Measurements from ENCODE around the gene SMYD3.
A peak's percentile ranks its signal among the peaks of the same experiment; 100 is the strongest.

The SMYD3 gene

DNA sequence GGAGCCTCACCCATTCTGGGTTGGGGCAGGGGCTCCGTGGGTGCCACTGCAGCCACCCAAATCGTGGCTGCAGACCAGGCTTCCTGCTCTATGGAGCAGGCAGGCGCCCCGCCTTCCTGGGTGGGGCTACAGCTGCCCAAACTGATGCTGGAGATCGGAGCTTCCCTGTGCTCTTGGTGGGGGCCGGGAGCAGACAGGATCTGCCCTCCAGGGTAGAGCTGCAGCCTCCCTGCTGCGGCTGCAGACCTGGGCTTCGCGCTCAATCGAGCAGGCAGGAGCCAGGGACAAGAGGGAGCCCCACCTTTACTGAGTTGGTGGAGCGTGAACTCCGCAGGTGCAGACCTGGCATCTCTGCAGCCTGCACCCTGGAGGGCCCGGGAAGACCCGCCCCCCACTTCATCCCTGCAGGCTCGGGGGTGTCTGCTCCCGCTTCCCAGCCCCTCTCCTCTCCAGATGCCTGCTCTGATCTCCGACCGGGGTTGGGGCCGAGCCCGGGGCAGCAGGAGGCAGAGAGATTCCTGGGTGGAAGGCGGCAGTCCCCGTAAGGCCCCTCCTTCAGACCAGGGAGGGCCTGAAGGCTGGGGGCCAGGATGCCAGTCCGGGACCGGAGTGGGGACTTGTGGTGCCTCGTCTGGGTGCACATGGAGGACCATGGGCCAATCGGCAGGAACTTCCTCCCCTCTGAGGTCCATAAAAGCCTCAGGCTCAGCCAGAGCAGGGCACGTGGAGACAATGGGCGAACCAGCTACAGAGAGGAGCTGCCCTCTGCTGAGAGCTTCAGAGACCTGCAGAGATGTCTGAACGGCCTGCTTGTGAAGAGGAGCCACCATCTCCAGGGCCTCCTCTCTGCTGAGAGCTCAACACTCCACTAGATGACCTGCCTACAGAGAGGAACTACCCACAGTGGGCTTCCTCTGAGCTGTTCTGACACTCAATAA, 359.3 kb downstream of the SMYD3 start:
- TF ChIP-seq, protein P1, sequence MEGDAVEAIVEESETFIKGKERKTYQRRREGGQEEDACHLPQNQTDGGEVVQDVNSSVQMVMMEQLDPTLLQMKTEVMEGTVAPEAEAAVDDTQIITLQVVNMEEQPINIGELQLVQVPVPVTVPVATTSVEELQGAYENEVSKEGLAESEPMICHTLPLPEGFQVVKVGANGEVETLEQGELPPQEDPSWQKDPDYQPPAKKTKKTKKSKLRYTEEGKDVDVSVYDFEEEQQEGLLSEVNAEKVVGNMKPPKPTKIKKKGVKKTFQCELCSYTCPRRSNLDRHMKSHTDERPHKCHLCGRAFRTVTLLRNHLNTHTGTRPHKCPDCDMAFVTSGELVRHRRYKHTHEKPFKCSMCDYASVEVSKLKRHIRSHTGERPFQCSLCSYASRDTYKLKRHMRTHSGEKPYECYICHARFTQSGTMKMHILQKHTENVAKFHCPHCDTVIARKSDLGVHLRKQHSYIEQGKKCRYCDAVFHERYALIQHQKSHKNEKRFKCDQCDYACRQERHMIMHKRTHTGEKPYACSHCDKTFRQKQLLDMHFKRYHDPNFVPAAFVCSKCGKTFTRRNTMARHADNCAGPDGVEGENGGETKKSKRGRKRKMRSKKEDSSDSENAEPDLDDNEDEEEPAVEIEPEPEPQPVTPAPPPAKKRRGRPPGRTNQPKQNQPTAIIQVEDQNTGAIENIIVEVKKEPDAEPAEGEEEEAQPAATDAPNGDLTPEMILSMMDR (IDR thresholded peaks at IDR 0.05; ENCODE audit: low read depth, low read length, missing control alignments), result no peak
- Histone ChIP-seq H3K27me3 (replicated peaks) (no peaks in the 10 kb centered on the region), H3K4me3 (ENCODE audit: low read depth, low read length) (no peak overlapping the region), H3K27ac (no peak overlapping the region), H3K36me3 (replicated peaks) (no peaks in the 10 kb centered on the region)
- in situ Hi-C loops (cut with HindIII; ENCODE audit: low pct_ligation_motif_present, low sequenced_read_pairs), result no loop called here
- no peak for DNase-seq

GRCh38 chr1:246146804-246147523, 360.1 kb downstream of the SMYD3 start:
- H3K4me3 ChIP-seq (ENCODE audit: low read depth, low read length), result no peak overlapping the region
- no peak for DNase-seq

GRCh38 chr1:246145900-246146299, 361.2 kb downstream of the SMYD3 start:
- in situ Hi-C loops (cut with HindIII; ENCODE audit: low pct_ligation_motif_present, low sequenced_read_pairs), result no loop called here
- DNase-seq, result no peak
- TF ChIP-seq, protein P1 (IDR thresholded peaks at IDR 0.05; ENCODE audit: low read depth, low read length, missing control alignments), result no peak
- Histone ChIP-seq H3K27ac (no peak overlapping the region), H3K36me3 (replicated peaks) (no peaks in the 10 kb centered on the region), H3K4me3 (ENCODE audit: low read depth, low read length) (no peak overlapping the region), H3K27me3 (replicated peaks) (no peaks in the 10 kb centered on the region)

More at GRCh38 chr1:246146804-246147523, 360.1 kb downstream of the SMYD3 start:
- Histone ChIP-seq H3K36me3 (replicated peaks) (no peaks in the 10 kb centered on the region), H3K27me3 (replicated peaks) (no peaks in the 10 kb centered on the region), H3K27ac (no peak overlapping the region)
- TF ChIP-seq, protein P1 (IDR thresholded peaks at IDR 0.05; ENCODE audit: low read depth, low read length, missing control alignments), result no peak
- in situ Hi-C loops (cut with HindIII; ENCODE audit: low pct_ligation_motif_present, low sequenced_read_pairs), result no loop called here

DNA sequence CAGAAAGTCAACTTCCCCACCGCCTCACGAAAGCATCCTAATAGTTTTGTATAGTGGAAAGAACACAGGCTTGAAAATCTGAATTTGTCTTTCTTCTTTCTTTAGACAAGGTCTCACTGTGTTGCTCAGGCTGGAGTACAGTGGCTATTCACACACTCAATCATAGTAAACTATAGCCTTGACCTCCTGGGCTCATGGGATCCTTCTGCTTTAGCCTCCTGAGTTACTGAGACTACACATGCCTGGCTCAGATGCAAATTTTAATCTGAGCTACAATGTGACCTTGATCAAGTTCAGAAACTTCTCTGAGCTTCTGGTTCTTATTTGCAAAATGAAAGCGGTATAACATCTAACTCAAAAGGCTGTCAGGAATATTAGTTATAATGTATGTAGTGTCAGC, 362.1 kb downstream of the SMYD3 start:
- no peaks in the 10 kb centered on the region for H3K36me3 ChIP-seq (replicated peaks)
- TF ChIP-seq, protein P1 (IDR thresholded peaks at IDR 0.05; ENCODE audit: low read depth, low read length, missing control alignments), result no peak
- no peak for DNase-seq
- H3K27ac ChIP-seq, result no peak overlapping the region
- H3K27me3 ChIP-seq (replicated peaks), result no peaks in the 10 kb centered on the region
- in situ Hi-C loops (cut with HindIII; ENCODE audit: low pct_ligation_motif_present, low sequenced_read_pairs), result no loop called here
- H3K4me3 ChIP-seq (ENCODE audit: low read depth, low read length), result no peak overlapping the region

DNA sequence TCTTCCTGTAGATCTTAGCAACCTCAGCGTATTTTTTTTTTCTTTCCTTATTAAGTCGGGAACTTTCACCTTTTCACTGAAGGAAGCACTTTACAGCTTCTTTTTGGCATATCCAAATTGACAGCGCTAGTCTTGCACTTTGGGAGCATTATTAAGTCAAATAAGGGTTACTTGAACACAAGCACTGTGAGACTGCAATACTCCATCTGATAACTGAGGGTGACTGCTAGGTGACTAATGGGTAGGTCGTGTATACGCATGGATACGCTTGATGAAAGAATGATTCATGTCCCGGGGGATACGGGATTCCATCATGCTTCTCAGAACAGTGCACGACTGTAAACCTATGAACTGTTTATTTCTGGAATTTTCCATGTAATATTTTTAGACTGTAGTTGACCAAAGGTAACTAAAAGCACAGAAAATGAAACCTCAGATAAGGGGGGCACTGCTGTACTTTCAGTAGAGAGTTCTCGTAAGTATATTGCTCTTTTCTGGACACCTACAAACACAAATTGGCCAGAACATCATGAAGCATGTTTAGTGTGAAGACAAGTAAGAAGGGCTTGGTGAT, 364.7 kb downstream of the SMYD3 start:
- peak; percentile 99 for DNase-seq
- Histone ChIP-seq H3K36me3 (replicated peaks) (no peaks in the 10 kb centered on the region), H3K27me3 (replicated peaks) (no peaks in the 10 kb centered on the region), H3K4me3 (ENCODE audit: low read depth, low read length) (no peak overlapping the region), H3K27ac (peak overlapping the region; percentile 81)
- TF ChIP-seq, protein P1 (IDR thresholded peaks at IDR 0.05; ENCODE audit: low read depth, low read length, missing control alignments), result no peak
- in situ Hi-C loops (cut with HindIII; ENCODE audit: low pct_ligation_motif_present, low sequenced_read_pairs), result no loop called here
